Stimulated activated CD4-positive, alpha-beta T cell treated with anti-CD3 and anti-CD28 coated beads, Interleukin-15, amount 100 ng/mL, for 1 hour (primary cell): Measurements from ENCODE around the gene ZFPM1.

Experiments used
- DNase-seq, 2 donors: peaks; one replicate each; pipeline ENCODE4 v3.0.0-alpha.2; 2020; ENCODE audit warnings: low read depth in 1 of 2, low spot score in 1 of 2

The ZFPM1 gene

GRCh38 chr16:88560714-88561484 is 107.8 kb downstream of the ZFPM1 start:
- DNase-seq, result no peak

- DNase-seq, result peak; percentile 16 to 34
Observed at GRCh38 chr16:88561485-88562359, 108.6 kb downstream of the ZFPM1 start.

DNA sequence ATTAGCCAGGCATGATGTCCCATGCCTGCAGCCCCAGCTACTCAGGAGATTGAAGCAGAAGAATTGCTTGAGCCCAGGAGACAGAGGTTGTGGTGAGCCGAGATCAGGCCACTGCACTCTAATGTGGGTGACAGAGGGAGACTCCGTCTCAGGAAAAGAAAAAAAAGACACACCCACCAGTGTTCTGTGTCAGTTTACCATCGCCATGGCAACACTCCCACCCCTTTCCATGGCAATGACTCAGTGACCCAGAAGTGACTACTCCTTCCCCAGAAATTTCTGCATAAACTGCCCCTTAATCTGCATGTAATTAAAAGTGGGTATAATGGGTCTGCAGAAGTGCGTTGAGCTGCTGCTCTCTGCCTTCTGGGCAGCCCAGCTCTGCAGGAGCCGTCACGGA is 113.1 kb downstream of the ZFPM1 start:
- peak in 1 of 2 donors; percentile 34 for DNase-seq

- DNase-seq, result no peak
Observed at GRCh38 chr16:88568710-88569613, 115.9 kb downstream of the ZFPM1 start.

- no peak for DNase-seq
Observed at GRCh38 chr16:88569614-88569984, 116.5 kb downstream of the ZFPM1 start.

GRCh38 chr16:88569985-88570690 is 117.1 kb downstream of the ZFPM1 start, which contains the start of gene ZC3H18:
TSS of gene ZC3H18 (plus strand) at chr16:88570403. CDS start at chr16:88577124, 6,721 bp downstream.
- DNase-seq, result peak; percentile 97 to 99

DNA sequence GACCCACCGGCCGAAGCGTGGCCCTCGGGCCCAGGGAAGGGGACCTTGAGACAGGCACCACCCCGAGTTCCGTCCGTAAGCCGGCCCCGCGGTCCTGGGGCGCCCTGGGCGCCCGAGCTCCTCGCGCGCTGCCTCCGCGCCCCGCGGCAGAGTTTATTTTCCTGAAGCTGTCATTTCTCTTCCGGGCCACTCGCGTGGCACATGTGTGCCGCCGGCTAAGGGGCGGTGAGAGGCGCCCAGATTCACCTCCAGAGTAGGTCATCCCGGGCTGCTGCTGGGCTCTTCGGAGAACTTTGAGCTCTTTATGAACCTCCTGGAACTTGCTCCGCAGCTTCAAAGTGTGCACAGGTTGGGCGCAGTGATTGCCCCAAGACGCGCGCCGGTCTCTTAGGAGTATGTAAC is 117.6 kb downstream of the ZFPM1 start:
- peak; percentile 31 for DNase-seq

DNA sequence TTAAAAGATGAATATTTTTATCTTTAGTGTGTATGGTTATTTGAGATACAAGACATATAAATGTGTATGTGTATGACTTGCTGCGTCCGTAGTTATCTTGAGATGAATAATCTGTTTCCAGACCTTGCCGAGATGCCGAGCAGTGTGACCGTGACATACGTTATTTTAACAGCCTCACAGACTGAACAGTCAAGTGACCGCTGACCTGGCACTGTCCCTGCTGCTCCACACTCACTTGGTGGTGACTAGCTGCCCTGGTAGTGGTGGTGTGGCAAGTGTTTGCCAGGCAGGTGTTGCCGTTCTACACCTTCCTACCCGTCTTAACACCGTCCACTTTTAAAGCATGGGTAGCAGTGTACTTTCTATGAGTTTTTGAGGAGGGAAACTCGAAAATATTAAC is 122.2 kb downstream of the ZFPM1 start:
- no peak for DNase-seq

DNA sequence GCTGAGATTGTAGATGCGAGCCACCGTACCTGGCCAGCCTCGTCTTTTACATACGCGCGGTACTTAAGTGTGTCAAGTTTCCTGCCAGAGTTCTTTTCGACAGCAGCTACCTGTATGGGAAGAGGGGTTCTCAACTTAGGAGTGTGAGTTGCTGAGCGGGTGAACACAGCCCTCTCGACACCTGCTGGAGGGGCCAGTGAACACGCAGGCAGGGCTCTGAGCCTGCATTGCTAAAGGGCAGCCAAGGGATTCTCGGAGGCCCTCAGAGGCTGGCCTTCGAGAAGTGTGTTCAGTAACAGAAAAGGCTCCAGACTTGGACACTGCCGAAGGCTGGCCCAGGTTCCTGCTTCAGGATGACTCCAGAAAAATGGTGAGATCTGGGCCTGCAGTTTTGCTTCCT is 123.2 kb downstream of the ZFPM1 start:
- no peak for DNase-seq

DNA sequence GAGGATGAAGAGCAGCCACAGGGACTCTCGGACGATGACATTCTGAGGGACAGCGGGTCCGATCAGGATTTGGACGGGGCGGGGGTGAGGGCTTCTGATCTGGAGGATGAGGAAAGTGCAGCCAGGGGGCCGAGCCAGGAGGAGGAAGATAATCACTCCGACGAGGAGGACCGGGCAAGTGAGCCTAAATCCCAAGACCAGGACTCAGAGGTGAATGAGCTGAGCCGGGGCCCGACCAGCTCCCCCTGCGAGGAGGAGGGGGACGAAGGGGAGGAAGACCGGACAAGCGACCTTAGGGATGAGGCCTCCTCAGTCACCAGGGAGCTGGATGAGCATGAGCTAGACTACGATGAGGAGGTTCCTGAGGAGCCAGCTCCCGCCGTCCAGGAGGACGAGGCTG is 124.1 kb downstream of the ZFPM1 start:
- no peak for DNase-seq

- DNase-seq, result no peak
Observed at GRCh38 chr16:88578446-88579313, 125.6 kb downstream of the ZFPM1 start.

- DNase-seq, result no peak
Observed at GRCh38 chr16:88580371-88580770, 127.3 kb downstream of the ZFPM1 start.

GRCh38 chr16:88581033-88581432 is 128.0 kb downstream of the ZFPM1 start:
- no peak for DNase-seq

DNA sequence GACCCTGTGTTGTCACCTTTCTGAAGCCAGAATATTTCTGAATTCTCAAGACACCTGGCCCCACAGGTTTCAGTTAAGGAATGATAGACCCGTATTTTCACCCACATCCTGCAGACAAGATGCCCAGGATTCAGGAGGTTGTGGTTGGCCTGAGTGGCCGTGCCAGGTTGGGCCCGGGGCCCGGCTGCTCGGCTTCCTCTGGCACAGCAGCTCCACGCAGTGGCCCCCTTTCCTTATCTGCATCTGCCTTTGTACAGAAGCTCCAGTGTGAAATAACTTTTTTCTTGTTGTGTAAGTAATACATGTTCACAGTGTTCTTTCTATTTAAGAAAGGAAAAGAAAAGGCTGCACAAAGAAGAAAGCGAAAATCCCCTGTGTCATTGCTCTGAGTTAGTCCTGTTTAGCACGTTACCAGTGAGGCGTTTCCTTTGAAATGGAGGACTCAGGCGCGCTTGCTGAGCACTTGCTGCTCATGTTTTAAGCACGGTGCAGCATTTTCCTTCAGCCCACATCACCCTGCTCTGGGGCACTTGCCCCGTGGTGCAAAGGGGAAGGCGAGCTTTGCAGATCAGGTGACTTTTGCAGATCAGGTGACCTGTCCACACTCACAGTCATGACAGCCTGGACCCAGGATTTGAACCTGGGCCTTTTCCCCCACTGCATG is 130.0 kb downstream of the ZFPM1 start:
- DNase-seq, result no peak

DNA sequence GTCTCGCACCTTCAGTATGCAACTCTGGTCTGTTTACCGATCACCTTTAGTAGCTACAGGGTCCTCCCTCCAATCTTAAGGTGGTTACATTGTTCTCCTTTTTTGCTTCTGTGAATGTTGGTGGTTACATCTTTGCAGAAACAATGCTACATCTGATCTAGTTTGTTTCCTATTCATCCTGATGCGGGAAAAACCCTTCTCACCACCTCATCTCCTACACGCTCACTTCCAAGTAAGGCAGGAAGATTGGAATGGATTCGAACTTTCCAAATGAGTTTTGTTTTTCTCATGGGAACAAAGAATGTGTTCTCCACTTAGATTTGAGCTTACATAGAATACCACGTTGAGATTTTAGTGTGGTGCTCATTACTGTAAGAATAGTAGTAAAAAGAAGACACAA is 131.6 kb downstream of the ZFPM1 start:
- DNase-seq, result no peak

GRCh38 chr16:88585269-88585668 is 132.2 kb downstream of the ZFPM1 start:
- DNase-seq, result no peak

- DNase-seq, result no peak
Observed at GRCh38 chr16:88585927-88586581, 133.0 kb downstream of the ZFPM1 start.
